Measurements from ENCODE around the gene HTRA3.

HTRA3 gene

DNA sequence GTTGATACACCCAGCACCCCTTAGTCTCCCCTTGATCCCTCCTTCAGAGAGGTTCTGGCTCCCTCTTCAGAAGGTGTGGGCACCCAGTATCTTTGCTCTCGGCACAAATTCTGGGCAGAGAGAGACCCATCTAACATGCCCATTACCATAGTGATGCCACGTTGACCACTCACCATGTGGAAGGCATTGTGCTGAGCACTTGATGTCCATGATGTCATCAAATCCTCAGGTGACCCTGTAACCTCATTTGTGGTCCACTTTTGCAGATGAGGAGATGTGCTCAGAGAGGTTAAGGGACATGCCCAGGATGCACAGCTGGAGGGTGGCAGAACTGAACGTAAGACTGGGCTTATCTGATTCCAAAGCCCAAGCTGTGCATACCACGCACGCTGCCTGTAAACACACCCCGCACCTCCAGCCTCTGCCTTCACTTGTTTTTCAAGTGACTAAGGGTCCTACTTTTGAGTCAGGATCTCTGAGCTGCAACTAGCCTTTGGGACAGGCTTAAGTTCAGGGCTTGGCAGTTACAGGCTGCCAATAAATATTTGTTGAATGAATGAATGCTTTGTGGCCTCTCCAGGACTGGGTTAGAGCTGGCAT lies 55.2 kb downstream of the HTRA3 start:
- Mint-ChIP-seq H3K4me3 (no peak overlapping the region), H3K9me3 (no peaks in the 10 kb centered on the region), H3K36me3 (ENCODE audit: insufficient read depth) (peaks cover 2% of the 10 kb centered on the region), H3K27ac (ENCODE audit: low read depth) (no peak overlapping the region), H3K27me3 (no peaks in the 10 kb centered on the region), H3K4me1 (no peaks in the 10 kb centered on the region)
- no peak for ATAC-seq (replicated peaks; ENCODE audit: extremely low read depth, poor library complexity, severe bottlenecking)
- no peak for DNase-seq (ENCODE audit: low spot score in 2 of 2)

DNA sequence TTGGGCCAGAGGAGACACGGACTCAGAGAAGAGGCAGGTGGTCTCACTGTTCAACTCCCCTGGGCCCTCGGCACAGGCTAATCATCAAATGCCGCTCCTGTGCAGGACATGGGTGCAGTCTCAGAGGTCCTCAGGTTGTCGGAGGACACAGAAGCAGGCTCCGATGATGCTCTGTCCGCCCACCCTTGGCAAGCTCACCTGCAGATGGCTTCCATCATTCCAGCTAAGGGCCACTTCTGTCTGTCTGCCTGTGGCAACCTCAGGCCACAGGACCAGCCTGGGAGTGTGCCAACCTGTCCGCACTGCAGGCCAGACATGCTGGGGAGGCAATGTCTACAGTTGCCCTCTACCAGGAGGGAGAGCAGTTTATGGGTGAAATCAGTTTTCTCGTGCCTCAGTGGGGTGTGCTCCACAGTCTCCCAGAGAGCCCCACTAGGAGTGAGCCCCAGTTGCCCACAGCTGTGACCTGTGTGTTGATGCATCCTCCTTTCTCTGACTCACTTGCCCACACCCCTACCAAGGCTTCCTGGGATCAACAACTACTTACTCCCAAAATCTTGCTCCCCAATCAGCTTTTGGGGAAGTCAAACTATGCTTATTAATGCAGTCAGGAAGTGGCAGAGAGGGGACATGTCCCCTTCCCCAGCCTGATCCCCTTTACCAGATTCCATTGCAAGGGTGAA lies 55.9 kb downstream of the HTRA3 start:
- H3K36me3 Mint-ChIP-seq (ENCODE audit: insufficient read depth), result peaks cover 2% of the 10 kb centered on the region
- H3K27ac Mint-ChIP-seq (ENCODE audit: low read depth), result no peak overlapping the region
- no peaks in the 10 kb centered on the region for H3K4me1 Mint-ChIP-seq
- H3K9me3 Mint-ChIP-seq, result no peaks in the 10 kb centered on the region
- no peak overlapping the region for H3K4me3 Mint-ChIP-seq
- no peak for DNase-seq (ENCODE audit: low spot score in 2 of 2)
- H3K27me3 Mint-ChIP-seq, result no peaks in the 10 kb centered on the region
- no peak for ATAC-seq (replicated peaks; ENCODE audit: extremely low read depth, poor library complexity, severe bottlenecking)

DNA sequence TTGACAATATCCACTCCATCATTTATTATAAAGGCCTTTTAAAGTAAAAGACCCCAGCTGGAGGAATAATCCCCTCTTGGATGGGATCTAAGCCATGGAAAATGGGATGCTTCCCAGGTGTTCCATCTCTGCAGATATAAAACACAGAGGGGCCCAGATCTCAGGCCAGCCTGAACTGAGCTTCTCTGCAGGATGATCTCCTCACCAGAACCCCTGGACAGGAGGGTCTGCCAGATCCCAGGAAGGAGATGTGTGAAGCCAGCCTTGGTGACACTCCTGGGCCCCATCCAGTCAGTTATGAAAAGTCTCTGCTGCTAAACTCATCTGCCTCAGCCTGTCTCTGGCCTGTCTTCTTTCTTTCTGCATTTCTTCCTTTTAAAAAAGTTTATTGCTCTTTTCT lies 56.7 kb downstream of the HTRA3 start:
- Mint-ChIP-seq H3K36me3 (ENCODE audit: insufficient read depth) (peaks cover 2% of the 10 kb centered on the region), H3K27me3 (no peaks in the 10 kb centered on the region), H3K9me3 (no peaks in the 10 kb centered on the region), H3K4me1 (no peaks in the 10 kb centered on the region), H3K27ac (ENCODE audit: low read depth) (no peak overlapping the region), H3K4me3 (no peak overlapping the region)
- ATAC-seq (replicated peaks; ENCODE audit: extremely low read depth, poor library complexity, severe bottlenecking) (no peak), DNase-seq (ENCODE audit: low spot score in 2 of 2) (no peak)

DNA sequence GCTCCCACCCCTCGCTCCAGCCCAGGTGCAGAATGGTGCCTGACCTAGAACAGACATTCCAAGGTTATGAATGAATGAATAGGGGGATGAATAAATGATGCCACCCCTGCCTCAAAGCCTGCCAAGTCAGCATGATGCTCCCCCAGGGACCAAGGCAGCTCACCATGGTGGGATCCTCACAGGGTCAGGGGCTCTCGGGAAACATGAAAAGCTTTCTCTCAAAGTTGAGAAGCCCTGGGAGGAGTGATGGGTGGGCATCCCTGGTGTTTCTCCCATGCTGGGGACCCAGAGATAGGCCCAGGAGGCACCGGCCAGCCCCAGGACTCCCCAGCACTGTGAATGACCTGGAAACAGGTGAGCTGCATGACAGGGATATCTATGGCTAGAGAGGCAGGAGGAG lies 58.9 kb downstream of the HTRA3 start:
- Mint-ChIP-seq H3K36me3 (ENCODE audit: insufficient read depth) (peaks cover 2% of the 10 kb centered on the region), H3K4me1 (no peaks in the 10 kb centered on the region), H3K9me3 (no peaks in the 10 kb centered on the region), H3K4me3 (no peak overlapping the region), H3K27me3 (no peaks in the 10 kb centered on the region), H3K27ac (ENCODE audit: low read depth) (no peak overlapping the region)
- DNase-seq (ENCODE audit: low spot score in 2 of 2), result no peak
- no peak for ATAC-seq (replicated peaks; ENCODE audit: extremely low read depth, poor library complexity, severe bottlenecking)

DNA sequence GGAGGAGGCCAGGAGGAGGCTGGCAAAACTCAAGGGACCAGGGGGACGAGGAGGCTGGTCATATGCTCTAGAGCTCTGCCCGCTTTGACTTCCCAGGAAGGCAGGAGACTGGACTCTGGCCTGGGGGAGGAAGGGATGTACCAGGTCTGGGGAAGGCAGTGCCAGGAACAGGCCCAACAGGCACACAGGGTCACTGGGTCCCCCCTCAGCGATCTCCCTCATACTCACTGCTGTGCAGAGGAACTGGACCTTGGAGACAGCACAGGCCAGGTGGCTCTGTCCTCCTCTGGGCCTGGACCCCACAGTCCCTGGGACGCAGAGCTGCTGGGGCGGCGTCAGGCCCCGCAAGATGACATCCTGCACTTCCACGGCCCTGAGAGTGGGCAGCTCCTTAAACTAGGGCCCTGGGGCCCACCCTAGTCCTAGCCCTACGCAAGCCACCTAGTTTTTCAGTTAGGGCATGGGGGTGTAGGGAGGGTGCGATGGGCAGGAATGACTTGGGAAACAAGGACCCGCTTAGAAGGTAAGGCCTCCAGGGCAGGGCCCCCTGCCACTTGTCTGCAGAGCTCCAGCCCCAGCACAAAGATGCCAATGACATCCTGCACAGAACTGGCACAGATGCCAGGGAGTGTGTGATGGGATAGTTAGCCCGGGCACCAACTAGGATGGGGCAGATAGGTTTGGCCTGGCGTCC lies 59.5 kb downstream of the HTRA3 start:
- no peak for DNase-seq (ENCODE audit: low spot score in 2 of 2)

DNA sequence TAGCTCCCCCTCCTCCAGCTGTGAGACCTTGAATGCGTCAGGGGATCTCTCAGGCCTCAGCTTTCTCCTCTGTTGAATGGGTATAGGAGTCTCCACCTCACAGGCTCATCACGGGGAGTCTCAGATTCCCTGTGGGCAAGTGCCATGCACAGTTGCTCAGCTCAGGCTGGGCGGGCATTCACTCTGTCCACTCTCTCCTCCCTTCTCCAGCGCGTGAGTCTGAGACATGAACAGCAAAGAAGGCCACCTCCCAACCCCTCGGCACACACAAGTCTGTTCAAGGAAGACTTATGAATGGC lies 60.0 kb downstream of the HTRA3 start:
- Mint-ChIP-seq H3K4me3 (no peak overlapping the region), H3K4me1 (no peaks in the 10 kb centered on the region), H3K36me3 (ENCODE audit: insufficient read depth) (peaks cover 2% of the 10 kb centered on the region), H3K9me3 (no peaks in the 10 kb centered on the region), H3K27ac (ENCODE audit: low read depth) (no peak overlapping the region), H3K27me3 (no peaks in the 10 kb centered on the region)
- ATAC-seq (replicated peaks; ENCODE audit: extremely low read depth, poor library complexity, severe bottlenecking) (no peak), DNase-seq (ENCODE audit: low spot score in 2 of 2) (no peak)

More for the DNA sequence above, 59.5 kb downstream of the HTRA3 start:
- H3K27me3 Mint-ChIP-seq, result no peaks in the 10 kb centered on the region
- no peak overlapping the region for H3K4me3 Mint-ChIP-seq
- no peaks in the 10 kb centered on the region for H3K4me1 Mint-ChIP-seq
- peaks cover 2% of the 10 kb centered on the region for H3K36me3 Mint-ChIP-seq (ENCODE audit: insufficient read depth)
- H3K27ac Mint-ChIP-seq (ENCODE audit: low read depth), result no peak overlapping the region
- ATAC-seq (replicated peaks; ENCODE audit: extremely low read depth, poor library complexity, severe bottlenecking), result no peak
- no peaks in the 10 kb centered on the region for H3K9me3 Mint-ChIP-seq

DNA sequence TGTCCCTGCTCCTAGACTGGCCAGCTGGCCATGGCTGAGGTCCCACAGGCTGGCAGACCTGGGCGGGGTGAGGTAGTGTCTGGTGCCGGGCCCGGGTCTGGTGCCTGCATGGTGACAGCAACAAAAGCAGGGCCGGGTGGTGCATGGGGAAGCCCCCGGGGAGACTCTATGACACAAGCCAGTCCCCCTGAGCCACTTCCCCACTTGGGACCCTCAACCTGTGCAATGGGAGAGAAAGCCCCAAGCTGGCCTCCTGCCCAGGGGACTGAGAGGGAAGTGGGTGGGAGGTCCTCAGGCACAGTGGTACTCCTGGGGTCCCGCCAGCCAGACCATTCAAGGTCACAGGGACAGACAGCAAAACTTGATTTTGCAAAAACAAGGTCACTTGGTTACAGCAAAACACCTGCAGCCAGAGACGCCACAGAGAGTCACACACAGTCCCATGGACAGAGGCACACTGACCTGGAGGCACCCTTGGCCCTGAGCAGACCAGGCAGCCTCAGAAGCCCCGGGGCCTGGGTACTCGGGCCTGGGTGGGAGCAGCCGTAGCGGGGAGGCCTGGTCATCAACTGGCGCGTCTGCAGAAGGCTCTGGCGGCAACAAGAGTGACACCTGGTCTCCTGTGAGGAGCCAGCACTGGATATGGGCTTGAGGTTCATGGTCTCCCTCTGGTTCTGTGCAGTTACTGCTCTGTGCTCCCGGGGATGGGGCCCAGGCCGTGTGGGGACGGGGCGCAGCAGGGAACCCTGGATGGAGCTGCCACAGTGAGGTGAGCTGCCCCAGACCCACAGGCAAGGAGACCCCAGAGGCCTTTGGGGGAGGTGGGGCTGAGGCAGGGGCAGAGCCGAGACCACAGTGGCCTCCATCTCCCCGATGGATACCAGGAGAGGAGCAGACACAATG lies 60.6 kb downstream of the HTRA3 start:
- no peak overlapping the region for H3K4me3 Mint-ChIP-seq

DNA sequence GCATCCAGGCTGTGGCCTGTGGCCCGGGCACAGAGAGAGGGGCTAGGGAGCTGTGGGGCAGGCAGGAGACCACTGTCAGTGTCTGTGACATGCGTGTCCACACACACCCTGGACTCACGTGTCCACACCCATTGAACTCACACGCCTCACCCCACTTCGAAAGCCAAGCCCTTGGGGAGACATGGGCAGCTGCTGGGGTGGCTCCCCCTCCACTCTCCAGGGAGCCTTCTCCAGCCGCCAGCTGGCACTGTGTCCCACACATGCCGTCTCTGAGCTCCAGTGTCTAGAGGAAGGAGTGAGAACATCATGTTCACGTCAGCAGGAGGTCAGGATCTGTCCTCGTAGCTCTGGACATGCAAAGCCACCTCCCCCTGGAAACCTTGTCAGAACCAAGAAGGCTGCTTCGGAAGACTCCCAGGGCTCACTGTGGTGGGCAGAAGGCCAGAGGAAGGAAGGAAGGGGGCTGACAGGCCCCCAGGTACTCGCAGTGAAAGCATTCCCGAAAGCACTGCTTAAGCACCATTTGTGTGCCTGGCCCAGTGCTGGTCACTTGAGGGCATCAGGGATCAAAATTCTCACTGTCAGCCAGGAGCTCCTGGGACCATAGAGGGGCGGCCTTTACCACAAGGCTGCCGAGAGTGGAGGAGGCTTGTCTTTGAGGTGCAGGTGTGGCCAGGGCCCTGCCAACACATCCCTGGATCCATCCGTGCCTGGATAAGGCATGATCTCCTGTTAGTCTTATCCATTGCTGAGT lies 61.4 kb downstream of the HTRA3 start:
- Mint-ChIP-seq H3K27ac (ENCODE audit: low read depth) (no peak overlapping the region), H3K36me3 (ENCODE audit: insufficient read depth) (peaks cover 2% of the 10 kb centered on the region), H3K4me1 (no peaks in the 10 kb centered on the region), H3K9me3 (no peaks in the 10 kb centered on the region), H3K27me3 (no peaks in the 10 kb centered on the region), H3K4me3 (no peak overlapping the region)
- ATAC-seq (replicated peaks; ENCODE audit: extremely low read depth, poor library complexity, severe bottlenecking), result no peak
- DNase-seq (ENCODE audit: low spot score in 2 of 2), result no peak

More for the DNA sequence above, 60.6 kb downstream of the HTRA3 start:
- Mint-ChIP-seq H3K4me1 (no peaks in the 10 kb centered on the region), H3K27me3 (no peaks in the 10 kb centered on the region), H3K36me3 (ENCODE audit: insufficient read depth) (peaks cover 2% of the 10 kb centered on the region), H3K27ac (ENCODE audit: low read depth) (no peak overlapping the region), H3K9me3 (no peaks in the 10 kb centered on the region)
- ATAC-seq (replicated peaks; ENCODE audit: extremely low read depth, poor library complexity, severe bottlenecking) (no peak), DNase-seq (ENCODE audit: low spot score in 2 of 2) (no peak)

DNA sequence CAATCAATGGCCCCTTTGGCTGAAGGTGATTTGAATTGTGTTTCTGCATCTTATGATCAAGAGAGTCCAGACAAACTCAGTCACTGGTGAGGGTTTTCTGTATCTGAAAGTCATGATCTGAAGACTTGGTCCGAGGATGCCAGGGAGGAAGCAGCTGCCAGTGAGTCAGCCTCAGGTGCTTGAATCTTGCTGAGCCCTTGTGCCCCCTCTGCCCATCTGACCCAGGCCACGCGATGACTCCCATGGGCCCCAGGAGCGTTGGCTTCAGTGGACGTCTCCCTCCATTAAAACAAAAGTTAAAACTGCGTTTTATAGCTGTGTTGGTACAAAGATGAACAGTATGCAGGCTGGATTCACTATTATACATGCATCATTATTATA lies 62.0 kb downstream of the HTRA3 start:
- no peak overlapping the region for H3K27ac Mint-ChIP-seq (ENCODE audit: low read depth)
- H3K4me3 Mint-ChIP-seq, result no peak overlapping the region
- H3K4me1 Mint-ChIP-seq, result no peaks in the 10 kb centered on the region
- no peaks in the 10 kb centered on the region for H3K27me3 Mint-ChIP-seq
- peaks cover 1% of the 10 kb centered on the region for H3K9me3 Mint-ChIP-seq
- ATAC-seq (replicated peaks; ENCODE audit: extremely low read depth, poor library complexity, severe bottlenecking) (no peak), DNase-seq (ENCODE audit: low spot score in 2 of 2) (no peak)
- H3K36me3 Mint-ChIP-seq (ENCODE audit: insufficient read depth), result peaks cover 2% of the 10 kb centered on the region

DNA sequence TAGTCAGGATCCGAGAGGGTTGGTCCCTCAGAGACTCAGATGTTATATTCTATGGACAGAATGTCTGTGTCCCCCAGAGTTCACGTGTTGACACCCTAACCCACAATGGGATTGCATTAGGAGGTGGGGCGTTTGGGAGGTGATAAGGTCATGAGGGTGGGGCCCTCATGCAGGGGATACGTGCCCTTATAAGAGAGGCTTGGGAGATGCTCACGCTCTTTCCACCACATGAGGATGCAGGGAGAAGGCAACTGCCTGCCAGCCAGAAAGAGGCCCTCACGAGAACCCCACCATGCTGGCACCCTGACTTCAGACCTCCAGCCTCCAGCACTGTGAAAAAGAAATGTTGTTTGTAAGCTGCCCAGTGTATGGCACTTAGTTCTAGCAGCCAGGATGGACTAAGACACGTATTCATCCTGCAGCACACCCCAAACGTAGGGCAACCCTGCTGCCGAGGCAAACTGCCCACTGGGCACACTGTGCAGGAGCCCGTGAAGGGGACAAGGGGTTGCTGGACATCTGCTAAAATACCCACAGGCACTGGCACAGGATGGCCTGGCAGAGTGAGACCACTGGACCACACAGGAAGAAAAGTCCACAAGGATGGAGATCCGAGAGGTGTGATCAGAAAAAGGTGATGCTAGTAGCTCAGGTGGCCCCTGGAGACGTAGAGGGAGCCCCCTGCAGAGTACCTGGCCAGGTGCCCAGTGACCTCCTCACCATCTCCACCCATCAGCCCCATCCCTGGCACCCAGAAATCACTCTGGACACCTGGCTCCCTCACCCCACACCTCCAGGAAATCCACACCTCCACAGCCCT lies 62.7 kb downstream of the HTRA3 start:
- DNase-seq (ENCODE audit: low spot score in 2 of 2) (no peak), ATAC-seq (replicated peaks; ENCODE audit: extremely low read depth, poor library complexity, severe bottlenecking) (no peak)
- Mint-ChIP-seq H3K27ac (ENCODE audit: low read depth) (no peak overlapping the region), H3K9me3 (peaks cover 5% of the 10 kb centered on the region), H3K27me3 (no peaks in the 10 kb centered on the region), H3K36me3 (ENCODE audit: insufficient read depth) (no peaks in the 10 kb centered on the region), H3K4me1 (no peaks in the 10 kb centered on the region), H3K4me3 (no peak overlapping the region)

DNA sequence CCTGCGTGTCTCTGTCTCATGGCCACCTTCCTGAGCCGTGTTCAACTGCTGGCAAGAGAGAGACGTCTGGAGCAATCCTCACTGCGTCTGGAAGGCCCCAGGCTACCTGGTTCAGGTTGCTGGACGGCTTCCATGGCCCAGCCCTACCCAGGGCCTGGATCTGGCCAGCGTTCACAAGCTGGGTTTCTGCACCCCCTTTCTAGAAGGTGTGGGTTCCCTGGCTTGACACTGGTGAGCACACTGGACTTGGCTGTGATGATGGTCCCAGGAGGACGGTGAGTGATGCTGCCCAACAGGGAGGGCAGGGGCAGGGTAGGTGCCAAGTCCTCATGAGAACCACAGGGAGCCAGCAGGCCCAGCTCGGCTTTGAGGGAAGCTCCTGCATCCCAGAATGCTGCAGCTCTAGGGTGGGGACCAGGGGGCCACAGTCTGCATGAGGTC lies 63.4 kb downstream of the HTRA3 start:
- Mint-ChIP-seq H3K9me3 (peaks cover 5% of the 10 kb centered on the region), H3K4me1 (no peaks in the 10 kb centered on the region), H3K27ac (ENCODE audit: low read depth) (no peak overlapping the region), H3K27me3 (no peaks in the 10 kb centered on the region), H3K36me3 (ENCODE audit: insufficient read depth) (no peaks in the 10 kb centered on the region), H3K4me3 (no peak overlapping the region)
- no peak for DNase-seq (ENCODE audit: low spot score in 2 of 2)
- ATAC-seq (replicated peaks; ENCODE audit: extremely low read depth, poor library complexity, severe bottlenecking), result no peak

Measured in central memory CD8-positive, alpha-beta T cell (primary cell).